GM18520 (cell line): ENCODE measurements around the gene STAT5B.
A peak's percentile ranks its signal among the peaks of the same experiment; 100 is the strongest.

Source experiments
- ATAC-seq: cut with Tn5 transposase; IDR thresholded peaks from one replicate; pipeline ENCODE4 v1.9.1; 2021; ENCODE audit not compliant: unreplicated experiment

The STAT5B gene

DNA sequence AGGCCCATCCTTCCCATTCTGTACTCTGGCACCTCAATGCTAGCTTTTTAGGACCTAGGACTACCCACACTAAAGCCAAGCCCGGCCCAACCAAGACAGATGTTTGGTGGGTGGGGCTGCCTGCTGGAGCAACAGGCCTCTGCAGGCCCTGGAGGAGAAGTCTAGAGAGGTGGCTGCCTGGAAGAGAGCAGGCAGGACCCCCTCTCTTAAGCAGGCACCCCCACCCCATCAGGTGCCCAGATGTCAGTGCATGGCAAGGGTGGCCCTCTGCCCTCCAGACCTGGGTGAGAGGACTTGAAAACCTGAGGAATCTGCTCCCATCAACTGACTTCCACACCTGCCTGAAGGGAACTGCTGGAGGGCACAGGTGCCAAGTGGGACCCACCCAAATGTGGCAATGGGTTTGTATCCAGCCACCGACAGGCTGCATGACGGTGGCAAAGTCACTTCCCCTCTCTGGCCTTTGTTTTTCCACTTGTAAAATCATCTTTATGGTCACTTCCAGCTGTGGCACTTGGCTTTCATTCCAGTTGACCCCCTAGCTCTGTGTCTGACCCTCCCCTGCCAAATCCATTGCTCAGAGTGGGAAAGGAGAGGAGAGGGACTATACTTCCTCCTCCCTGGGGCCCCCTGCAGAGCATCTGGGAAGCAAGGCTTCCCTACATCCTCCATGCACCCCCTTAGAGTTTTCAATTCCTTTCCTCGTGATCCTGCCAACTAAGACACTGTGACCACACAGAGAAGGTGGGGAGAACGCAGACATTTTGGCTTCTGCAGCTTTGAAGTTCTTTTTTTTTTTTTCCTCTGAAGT, 10.4 kb upstream of the STAT5B start:
- no peak for ATAC-seq

DNA sequence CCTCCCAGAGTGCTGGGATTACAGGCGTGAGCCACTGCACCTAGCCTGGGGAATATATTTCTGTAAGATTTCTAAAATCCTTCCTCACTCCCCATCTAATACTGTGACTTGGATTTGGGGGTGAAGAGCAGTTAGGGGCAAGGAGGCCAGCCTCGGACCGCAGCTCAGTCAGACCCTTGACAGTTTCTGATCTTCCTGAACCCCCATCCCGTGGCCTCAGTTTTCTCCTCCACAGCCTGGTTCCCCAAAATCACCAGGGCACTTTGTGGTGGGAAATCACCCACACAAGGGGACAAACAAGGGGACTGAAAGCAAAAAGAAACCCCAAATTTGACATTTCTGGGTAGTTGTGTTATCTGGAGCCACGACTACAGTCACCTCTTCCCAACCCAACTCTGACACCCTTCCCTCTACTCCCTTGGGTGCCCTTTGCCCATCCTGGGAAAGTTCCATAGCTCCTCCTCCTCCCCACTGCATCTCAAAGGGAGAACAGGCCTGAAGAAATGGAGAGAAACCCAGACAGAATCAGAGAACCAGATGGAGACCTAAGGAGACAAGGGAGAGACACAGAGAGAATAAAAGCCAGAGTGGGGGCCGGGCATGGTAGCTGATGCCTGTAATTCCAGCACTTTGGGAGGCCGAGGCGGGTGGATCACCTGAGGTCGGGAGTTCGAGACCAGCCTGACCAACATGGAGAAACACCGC, 9.3 kb upstream of the STAT5B start:
- no peak for ATAC-seq

DNA sequence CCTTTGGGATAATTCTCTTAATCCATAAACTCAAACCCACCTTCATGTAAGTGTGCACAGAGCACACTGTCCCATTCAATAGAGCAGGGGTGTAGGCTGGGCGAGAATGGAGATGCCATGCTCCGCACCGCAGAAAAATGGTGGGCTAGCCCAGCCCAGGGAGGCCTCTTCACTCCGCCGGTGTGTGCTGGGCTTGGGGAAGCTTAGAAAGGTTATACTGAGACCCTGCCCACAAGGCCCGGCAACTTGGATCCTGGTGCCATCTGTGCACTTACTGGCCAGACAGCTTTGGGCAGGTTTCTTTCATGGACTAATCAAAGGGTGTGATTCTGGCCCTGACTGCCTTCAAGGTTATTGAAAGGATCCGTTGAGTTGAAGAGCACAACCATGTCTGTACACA, 8.4 kb upstream of the STAT5B start:
- ATAC-seq: no peak

DNA sequence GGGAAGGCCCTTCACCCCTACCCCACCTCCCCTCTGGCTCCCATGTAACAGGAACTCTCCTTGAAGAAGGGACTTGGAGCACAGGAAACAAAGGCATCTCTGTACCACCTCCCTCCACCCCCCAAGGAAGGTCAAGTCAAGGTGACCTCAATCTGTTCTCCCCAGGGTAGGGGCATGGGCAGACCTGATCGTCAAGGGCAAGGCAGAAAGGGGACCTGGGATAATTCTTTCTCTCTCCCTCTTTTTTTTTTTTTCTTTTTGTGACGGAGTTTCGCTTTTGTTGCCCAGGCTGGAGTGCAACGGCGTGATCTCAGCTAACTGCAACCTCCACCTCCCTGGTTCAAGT, 7.8 kb upstream of the STAT5B start:
- ATAC-seq: no peak

DNA sequence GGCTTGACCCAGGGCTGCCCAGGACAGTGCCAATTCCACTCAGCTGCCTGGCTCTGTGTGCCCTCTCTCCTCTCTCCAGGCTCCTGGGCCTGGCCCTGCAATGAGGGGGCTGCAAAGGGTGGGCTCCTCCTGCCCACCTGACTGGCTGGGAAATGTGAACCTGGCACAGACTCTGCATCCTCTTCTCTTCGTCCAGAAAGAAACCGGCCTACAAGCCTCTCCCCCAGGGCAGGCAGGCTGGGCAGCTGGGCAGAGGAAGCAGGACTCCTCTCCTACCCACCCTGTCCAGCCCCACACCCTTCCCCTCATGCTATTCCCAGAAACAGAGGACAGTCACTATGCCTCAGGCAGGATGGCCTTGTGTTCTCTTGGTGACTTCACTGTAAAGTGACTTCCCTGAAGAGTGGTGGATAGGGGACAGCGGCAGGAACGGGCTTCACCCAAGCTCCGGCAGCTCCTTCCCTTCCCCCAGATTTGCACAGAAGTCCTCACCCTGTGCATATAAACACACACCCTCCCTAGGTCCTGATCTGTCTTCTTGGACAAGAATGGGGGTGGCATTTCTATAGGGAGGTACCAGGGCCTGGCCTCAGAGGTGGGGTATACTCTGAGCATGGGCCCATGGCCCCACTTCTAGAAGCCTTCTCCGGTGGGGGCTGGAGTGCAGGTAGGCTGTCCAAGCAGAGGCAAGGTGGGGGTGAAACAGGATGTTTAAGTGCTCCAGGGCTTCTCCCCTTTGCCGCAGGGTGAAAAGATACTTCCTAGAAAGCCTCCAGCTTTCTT, 7.2 kb upstream of the STAT5B start:
- ATAC-seq: no peak

DNA sequence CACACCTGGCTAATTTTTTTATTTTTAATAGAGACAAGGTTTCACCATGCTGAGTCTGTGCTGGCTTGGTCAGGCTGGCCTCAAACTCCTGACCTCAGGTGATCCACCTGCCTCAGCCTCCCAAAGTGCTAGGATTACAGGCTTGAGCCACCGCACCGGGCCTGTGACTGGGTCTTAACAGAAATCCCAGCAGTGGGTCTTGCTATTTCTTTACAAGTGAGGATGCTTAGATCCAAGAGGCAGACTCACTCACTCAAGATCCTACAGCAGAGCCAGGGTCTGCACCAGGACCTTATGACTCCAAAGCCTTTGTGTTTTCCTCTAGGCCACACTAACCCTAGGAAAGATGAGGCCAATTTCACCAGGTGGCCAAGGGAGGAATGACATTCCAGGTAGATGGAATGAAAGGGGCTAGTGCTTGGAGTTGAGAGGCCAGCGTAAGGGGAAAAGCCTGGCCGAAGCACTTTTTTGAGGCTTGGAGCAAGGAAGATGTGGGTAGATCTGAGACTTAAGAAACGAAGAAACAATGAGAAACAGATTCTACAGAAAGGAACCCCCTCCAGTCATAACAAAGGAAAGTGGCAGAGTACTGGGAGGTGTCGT, 6.4 kb upstream of the STAT5B start:
- no peak for ATAC-seq

DNA sequence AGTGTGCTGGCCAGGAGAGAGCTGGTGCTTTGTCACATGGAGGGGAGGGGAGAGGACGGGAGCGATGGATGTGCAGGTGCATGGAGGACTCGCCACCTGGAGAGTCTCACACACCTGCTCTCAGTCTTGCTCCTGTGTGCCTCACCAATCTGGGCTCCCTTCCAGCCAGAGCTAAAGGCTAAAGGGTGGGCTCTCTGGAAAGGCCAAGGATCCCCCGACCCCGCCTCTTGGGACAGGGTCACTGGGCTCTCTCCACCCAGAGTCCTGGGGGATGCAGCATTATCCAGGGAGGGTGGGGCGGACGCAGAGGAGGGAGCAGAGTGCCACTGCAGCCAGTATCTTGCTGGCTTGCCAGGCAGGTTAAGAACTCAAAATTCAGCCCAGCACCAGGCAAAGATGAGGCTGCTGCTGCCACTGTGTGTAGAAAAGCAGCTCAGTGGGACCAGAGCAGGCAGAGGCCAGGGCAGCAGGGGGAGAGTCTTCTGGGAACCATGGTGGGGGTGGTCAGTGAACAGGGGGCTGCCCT, 5.4 kb upstream of the STAT5B start:
- no peak for ATAC-seq

DNA sequence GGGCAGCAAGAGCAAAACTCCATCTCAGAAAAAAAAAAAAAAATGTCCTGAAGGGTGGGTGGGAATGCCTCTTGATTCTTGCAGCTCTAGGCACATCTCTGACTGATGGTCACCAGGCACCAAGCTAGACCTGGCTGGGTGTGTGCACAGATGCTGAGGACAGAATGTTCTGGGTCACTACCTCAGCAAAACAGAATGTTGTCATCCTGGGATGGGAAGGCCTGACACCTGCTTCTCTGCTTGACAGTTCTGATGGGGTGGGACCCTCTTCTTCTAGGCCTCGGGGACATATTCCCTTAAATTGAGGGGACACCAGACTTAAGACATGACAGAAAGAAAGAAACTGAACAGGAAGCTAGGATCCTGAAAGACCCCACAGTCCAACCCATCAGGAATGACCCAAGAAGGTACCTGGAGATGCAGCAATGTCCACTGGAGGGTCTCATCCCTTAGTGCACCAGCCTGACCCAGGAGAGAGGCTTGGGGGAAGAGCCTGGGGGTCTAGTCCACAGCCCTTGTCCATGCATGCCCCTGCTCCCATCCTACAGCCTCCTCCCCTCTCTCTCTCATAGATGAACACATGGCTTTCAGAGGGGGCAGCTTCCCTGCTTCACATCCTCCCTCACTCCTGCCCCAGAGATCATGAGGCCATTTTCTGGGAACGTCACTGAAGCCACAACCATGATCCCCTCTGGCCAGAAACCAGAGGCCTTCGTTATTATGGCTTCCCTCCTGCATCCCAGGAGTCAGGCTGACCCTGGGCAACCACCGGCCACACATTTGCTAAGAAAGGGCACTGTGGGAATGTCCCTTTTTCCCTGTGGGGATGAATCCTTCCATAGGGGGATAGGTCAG, 3.8 kb upstream of the STAT5B start:
- no peak for ATAC-seq

DNA sequence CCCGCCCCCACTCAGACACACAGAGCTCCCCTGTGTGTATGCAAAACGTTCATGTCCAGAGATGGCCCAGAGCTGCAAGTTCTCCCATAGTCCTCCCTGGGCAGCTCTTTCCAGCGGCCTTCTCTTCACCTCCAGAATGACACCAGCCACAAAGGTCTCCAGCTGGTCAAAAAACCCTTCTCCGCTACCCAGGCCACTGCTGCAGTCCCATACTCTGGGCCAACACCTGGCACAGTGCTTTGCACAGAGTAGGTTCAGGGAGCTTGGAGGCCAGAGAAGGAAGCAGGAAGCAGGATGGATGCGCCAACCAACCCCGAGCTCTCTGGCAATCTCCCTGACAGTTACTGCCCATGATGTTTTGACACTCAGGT, 1.1 kb upstream of the STAT5B start:
- ATAC-seq: no peak

DNA sequence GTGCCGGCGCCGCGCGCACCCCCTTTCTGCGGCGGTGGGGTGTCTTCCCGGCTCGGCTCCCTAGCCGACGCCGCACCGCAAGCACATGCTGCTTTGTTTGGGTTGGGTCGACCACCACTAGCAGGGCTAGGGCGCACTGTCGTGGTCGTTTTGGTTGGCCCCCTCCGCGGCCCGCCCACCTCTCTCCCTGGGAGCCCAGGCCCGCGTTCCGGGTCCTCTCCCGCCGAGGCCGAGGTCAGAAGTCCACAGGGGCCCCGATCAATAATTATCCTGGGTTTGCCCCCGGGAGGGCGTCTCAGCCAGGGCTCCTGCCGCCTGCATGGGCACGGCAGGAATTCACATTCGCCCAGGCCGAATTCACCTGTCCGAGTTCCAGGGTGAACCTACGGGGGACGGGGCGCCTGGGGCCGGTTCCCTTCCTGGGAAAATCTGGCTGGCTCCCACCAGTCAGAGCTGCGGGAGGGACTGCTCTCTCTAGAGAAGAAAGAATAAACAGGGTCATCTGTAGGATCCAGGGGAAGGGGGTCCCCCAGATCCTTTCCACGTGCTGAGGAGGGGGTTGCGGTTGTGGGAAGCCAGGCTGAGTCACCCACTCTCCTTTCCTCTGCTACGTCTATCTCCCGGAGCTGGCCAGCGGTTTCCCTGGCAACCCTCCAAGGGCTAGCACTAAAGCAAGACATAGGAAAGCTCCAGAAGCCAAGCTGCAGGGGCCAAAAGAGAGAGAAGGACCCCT, 584 bp upstream of the STAT5B start:
- ATAC-seq: no peak

DNA sequence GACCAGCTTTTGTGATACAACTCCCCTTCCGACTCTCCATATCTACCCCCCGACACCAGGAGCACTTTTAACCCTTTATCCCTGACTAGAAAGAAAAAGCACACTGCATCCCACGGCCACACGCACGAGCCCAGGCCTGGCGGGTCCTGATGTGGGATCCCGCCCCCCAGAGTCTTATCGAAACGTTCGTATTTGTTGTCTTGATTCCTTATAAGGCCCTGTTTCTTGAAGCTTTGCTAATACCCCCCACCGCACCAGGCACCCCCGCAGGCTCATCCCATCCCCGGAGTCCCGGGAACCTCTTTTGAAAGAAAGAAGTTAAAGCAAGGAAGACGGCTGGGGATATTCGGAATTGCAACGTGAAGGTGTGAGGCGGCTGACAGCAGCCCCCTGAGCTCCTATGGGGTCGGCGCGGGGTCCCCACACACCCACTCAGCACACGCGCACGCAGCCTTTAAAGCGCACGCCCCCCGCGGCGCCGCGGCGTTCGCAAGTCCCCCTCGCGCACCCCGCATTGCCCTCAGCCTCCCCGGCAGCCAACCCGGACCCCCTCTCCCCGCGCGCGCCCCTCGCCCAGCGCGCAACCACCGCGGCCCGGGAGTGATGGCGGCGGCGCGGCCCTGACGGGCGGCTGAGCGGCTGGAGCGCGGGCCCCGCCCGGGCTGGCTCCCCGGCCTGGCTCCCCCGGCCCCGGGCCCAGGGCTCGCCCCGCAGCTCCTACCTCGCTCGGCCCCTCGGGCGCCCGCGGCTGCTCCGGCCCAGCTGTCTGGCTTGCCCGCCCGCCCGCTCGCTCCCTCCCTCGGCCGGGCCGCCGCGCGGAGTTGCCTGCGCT, 448 bp downstream of the STAT5B start:
- peak; percentile 13 for ATAC-seq

DNA sequence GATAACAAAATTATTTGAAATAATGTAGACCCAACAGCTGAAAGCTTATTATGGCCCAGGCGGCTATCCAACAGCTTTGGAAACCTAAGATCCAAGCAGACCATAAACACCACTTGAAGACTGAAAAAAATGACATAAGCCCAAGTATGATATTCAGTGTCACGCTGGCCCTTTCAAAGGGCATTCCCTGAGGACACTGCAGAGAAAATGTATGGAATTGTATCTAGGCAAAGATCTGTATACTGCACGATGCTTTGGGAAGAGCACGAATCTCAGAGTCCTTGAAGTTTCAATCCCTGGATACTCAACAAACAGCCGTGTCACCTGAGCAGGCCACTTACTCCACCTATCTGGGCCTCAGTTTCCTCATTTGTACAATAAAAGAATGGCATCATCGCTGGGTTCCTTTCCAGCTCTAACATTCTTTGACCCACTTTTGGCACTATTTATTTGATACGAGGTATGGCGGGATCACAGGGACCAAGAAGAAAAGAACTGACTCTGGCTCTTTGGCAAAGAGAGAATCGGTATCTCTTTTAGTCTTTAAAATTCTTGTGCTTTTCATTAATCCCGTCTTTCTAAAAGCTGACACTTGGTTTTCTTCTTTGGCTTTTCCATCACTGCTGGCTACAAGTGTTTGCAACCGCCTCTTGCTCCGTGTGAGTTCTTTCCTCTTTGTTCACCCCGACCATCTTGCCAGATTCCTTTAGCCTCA, 1.2 kb downstream of the STAT5B start:
- no peak for ATAC-seq

DNA sequence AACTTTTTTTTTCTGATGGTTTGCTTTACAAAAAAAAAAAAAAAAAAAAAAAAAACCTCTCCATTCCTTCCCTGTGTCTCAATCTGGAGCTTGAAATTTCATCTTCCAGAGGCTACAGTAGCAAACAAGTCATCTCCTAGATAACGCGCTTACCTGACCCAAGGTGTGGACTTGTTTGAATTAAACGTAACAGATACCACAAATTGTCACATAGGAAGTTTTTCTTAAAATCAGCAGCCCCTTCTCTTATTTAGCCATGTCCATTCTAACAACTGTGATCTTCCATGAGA, 2.0 kb downstream of the STAT5B start:
- no peak for ATAC-seq

DNA sequence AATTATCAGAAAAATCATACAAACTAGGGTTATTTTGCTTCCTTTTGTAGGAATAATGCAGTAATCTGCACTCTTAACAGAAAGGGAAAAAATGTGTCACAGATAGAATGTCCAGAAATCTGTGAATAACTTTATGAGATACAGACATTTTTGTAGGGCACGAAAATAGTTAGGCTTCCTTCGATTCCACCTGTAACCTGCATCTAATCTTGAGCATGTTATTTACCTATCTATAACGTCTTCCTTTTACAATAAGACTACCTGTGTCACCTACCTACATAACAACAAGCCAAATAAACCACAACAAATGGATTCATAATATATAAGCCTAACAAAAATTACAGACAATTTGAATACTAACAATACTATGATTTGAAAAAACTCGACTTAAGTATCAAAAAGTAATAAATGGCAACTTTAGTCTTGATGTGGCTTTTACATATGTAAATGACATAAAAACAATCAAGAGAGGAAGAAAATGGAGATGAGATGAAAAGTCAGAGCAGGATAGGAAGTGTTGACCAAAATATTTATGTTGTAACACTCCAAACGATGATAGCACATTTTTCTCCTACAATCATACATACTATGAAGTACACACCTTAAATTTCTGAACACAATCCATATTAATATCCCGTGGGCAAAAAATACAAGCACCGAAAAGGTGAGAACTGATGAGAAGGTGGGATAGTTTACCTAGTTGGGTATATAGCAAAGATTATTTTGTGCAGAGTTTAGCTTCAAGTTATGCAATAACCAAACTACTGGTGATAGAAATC, 2.5 kb downstream of the STAT5B start:
- ATAC-seq: no peak

DNA sequence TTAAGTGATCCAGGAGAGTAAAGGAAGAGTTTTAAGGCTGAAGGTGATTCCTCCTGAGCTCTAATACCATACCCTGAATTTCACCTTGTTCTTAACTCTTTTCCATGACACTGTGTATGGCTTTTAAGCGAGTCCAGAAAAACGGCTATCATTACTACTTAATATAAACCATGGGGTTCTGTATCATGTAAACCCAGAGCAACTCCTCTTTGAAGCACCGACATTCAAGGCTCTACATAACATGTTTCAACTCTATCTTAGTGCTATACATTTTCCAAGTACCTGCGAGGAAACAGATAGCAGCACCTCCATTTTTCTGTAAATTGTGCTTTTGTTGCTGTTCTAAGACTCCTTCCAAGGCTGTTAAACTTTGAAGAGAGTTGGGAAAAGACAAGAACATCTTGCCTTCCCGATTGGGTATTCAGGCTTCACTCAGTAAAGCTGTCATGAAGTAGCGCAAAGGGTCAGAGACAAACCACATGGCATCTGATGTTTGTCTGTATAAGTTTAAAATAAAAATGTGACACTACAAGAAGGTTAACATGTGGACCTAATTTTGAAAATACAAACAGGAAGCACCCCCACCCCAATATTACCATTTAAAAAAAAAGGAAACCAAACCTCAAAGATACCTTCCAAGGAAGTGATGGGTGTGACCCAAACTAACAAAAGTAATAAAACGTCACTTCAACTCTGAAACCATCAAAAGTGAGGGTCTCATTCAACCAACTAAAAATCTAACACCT, 3.9 kb downstream of the STAT5B start:
- no peak for ATAC-seq

DNA sequence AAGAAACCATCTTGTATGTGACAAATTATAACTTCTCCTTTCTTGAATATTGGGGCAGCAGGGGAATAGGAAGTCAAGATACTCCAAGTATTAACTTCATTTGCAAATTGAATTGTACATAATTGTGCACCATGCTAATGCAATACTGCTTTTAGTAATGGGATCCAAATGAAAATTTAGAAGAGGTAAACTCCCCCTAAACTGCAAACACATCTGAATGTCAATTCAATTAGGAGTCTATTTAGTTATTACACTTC, 4.5 kb downstream of the STAT5B start:
- no peak for ATAC-seq

DNA sequence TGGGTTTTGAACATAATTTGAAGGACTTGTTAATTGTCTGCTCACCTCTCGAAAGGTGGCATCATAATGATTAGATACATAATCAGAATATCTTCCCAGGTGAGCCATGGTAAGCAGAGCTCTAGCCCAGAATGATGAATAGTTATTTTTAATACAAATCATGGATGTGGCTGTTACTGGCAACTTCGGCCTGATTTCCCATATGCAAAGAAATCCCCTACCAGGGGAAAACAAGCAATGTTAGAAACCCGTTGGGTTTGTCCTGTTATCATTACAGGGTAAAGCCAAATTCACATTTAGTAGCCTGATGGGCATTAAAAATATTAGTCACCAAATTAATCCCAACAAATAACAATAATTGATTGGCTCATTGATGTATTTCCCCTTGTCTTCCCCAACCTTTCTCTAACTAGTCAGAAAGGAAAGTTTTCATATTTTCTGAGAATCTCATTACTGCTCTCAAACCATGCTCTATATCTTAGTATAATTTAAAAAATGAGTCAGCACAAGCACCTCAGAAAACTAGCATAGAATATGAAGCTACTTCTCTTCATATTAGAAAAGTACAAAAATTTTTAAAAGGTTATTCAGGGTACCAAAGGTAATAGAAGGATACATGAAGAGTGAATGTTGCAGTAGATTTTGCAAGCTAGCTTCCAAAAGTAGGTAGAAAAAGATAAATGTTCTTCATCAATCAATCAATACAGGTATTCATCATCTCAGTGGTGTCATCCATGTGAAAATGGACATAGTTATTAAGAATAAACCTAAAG, 5.0 kb downstream of the STAT5B start:
- no peak for ATAC-seq
